SU-DHL-6 (cell line): ENCODE measurements around the gene LCTL.

Experiments used
- H2AFZ ChIP-seq: fragments of 200-600 bp; sonication (generic); 2 replicates; pipeline ENCODE4 v1.6.1; 2014; ENCODE audit warnings: low read depth, mild to moderate bottlenecking, moderate library complexity, mixed read lengths, antibody characterized with exemption, low read length; ENCODE audit not compliant: severe bottlenecking
- H3F3A ChIP-seq: fragments of 200-600 bp; shearing (Covaris generic); 2 replicates; pipeline ENCODE4 v1.6.0; 2016; ENCODE audit warnings: antibody characterized with exemption, mild to moderate bottlenecking; ENCODE audit not compliant: insufficient read depth
- H3K27ac ChIP-seq: fragments of 200-600 bp; sonication (generic); 2 replicates; pipeline ENCODE4 v1.5.1; 2016; ENCODE audit warnings: low read depth, mild to moderate bottlenecking, low read length, moderate library complexity, mixed read lengths
- H3K27me3 ChIP-seq: fragments of 200-600 bp; sonication (generic), shearing (Covaris generic); 2 replicates; pipeline ENCODE4 v1.6.0; 2014; ENCODE audit warnings: mild to moderate bottlenecking, low read length
- H3K36me3 ChIP-seq: fragments of 200-600 bp; sonication (generic); 2 replicates; pipeline ENCODE4 v1.6.1; 2014; ENCODE audit warnings: mild to moderate bottlenecking, low read length, mixed read lengths
- H3K4me2 ChIP-seq: fragments of 300-600, 200-600 bp; shearing (Covaris generic), sonication (generic); 2 replicates; pipeline ENCODE4 v1.6.0; 2014; ENCODE audit warnings: low read length, low read depth, mild to moderate bottlenecking; ENCODE audit not compliant: poor library complexity, severe bottlenecking
- H3K4me3 ChIP-seq: fragments of 200-600 bp; sonication (generic); 2 replicates; pipeline ENCODE4 v1.5.1; 2014; ENCODE audit warnings: antibody characterized with exemption, low read length, mild to moderate bottlenecking, mixed read lengths; ENCODE audit not compliant: insufficient read depth, poor library complexity, severe bottlenecking
- H3K79me2 ChIP-seq: fragments of 200-600 bp; sonication (generic); 2 replicates; pipeline ENCODE4 v1.6.1; 2014; ENCODE audit warnings: mild to moderate bottlenecking, low read length, moderate library complexity; ENCODE audit not compliant: insufficient read depth
- H3K9ac ChIP-seq: fragments of 200-600 bp; sonication (generic); 2 replicates; pipeline ENCODE4 v1.7.0; 2014; ENCODE audit warnings: mild to moderate bottlenecking, low read length
- H3K9me2 ChIP-seq: fragments of 200-600 bp; sonication (generic); replicated peaks from 2 replicates; pipeline ENCODE4 v1.6.1; 2014; ENCODE audit warnings: low read length; ENCODE audit not compliant: insufficient read depth
- H3K9me3 ChIP-seq: fragments of 200-600 bp; sonication (generic); 2 replicates; pipeline ENCODE4 v1.6.1; 2014; ENCODE audit warnings: low read length, mixed read lengths; ENCODE audit not compliant: insufficient read depth
- H4K20me1 ChIP-seq: fragments of 200-600 bp; sonication (generic); 2 replicates; pipeline ENCODE4 v1.6.1; 2014; ENCODE audit warnings: low read depth, mild to moderate bottlenecking, antibody characterized with exemption, low read length, moderate library complexity, mixed read lengths
- CTCF ChIP-seq: fragments of 200-600 bp; sonication (generic); IDR thresholded peaks from one replicate; pipeline ENCODE4 v1.5.1; 2017; ENCODE audit warnings: antibody characterized with exemption, mild to moderate bottlenecking, low read length, moderate library complexity; ENCODE audit not compliant: insufficient read depth, poor library complexity, severe bottlenecking
- EZH2phosphoT487 ChIP-seq: fragments of 200-600 bp; sonication (generic), shearing (Covaris generic); conservative IDR thresholded peaks from 2 replicates; pipeline ENCODE4 v1.6.1; 2018; ENCODE audit warnings: mild to moderate bottlenecking, antibody characterized with exemption, low read length, moderate library complexity, mixed read lengths

LCTL gene

GRCh38 chr15:66573719-66574595 is 8.2 kb upstream of the LCTL start:
- no peak overlapping the region for H3K9ac ChIP-seq
- H2AFZ ChIP-seq: no peak overlapping the region
- H3K4me3 ChIP-seq: no peak overlapping the region

GRCh38 chr15:66573348-66573718 is 7.5 kb upstream of the LCTL start:
- Histone ChIP-seq H3K4me2 (no peak overlapping the region), H4K20me1 (no peaks in the 10 kb centered on the region)
- TF ChIP-seq EZH2phosphoT487: no peak
- no peak for TF ChIP-seq CTCF

More at GRCh38 chr15:66573719-66574595, 8.2 kb upstream of the LCTL start:
- no peaks in the 10 kb centered on the region for H3F3A ChIP-seq
- no peaks in the 10 kb centered on the region for H3K9me2 ChIP-seq
- H4K20me1 ChIP-seq: no peaks in the 10 kb centered on the region
- H3K27ac ChIP-seq: no peak overlapping the region
- no peaks in the 10 kb centered on the region for H3K27me3 ChIP-seq
- H3K36me3 ChIP-seq: no peaks in the 10 kb centered on the region
- H3K4me2 ChIP-seq: no peak overlapping the region
- no peaks in the 10 kb centered on the region for H3K9me3 ChIP-seq
- TF ChIP-seq EZH2phosphoT487 (no peak), CTCF (no peak)
- H3K79me2 ChIP-seq: no peaks in the 10 kb centered on the region

GRCh38 chr15:66572146-66572545 is 6.3 kb upstream of the LCTL start:
- Histone ChIP-seq H3K9me2 (no peaks in the 10 kb centered on the region), H2AFZ (no peak overlapping the region), H4K20me1 (no peaks in the 10 kb centered on the region), H3K27me3 (no peaks in the 10 kb centered on the region), H3K9me3 (no peaks in the 10 kb centered on the region), H3K9ac (no peak overlapping the region), H3K4me2 (no peak overlapping the region), H3K79me2 (no peaks in the 10 kb centered on the region), H3K36me3 (no peaks in the 10 kb centered on the region), H3K27ac (no peak overlapping the region), H3F3A (no peaks in the 10 kb centered on the region), H3K4me3 (no peak overlapping the region)
- TF ChIP-seq EZH2phosphoT487 (no peak), CTCF (no peak)

More at GRCh38 chr15:66573348-66573718, 7.5 kb upstream of the LCTL start:
- no peaks in the 10 kb centered on the region for H3K27me3 ChIP-seq
- no peak overlapping the region for H3K4me3 ChIP-seq
- no peaks in the 10 kb centered on the region for H3K9me2 ChIP-seq
- H3K36me3 ChIP-seq: no peaks in the 10 kb centered on the region
- H3K79me2 ChIP-seq: no peaks in the 10 kb centered on the region
- no peak overlapping the region for H2AFZ ChIP-seq
- no peaks in the 10 kb centered on the region for H3K9me3 ChIP-seq
- H3F3A ChIP-seq: no peaks in the 10 kb centered on the region
- H3K9ac ChIP-seq: no peak overlapping the region
- H3K27ac ChIP-seq: no peak overlapping the region
